Stomach (tissue), 4 donors: ENCODE data around the gene PHF21B.

Source experiments
- CTCF ChIP-seq, 7 experiments: fragments of 450-650 bp in 4 of 7; fragments of 200-600 bp in 3 of 7; sonication (generic) in 3 of 7; IDR thresholded peaks; one replicate each; pipeline ENCODE4 v1.5.1; 2016 to 2019; ENCODE audit warnings: antibody characterized with exemption in 7 of 7, control low read depth in 2 of 7, mild to moderate bottlenecking in 1 of 7
- POLR2A ChIP-seq, 4 donors: fragments of 450-650 bp; IDR thresholded peaks; one replicate each; pipeline ENCODE4 v1.6.1; 2016; ENCODE audit warnings: antibody characterized with exemption in 4 of 4, control low read depth in 2 of 4, mild to moderate bottlenecking in 1 of 4, moderate library complexity in 1 of 4
- POLR2AphosphoS5 ChIP-seq, 3 donors: sonication (generic); formaldehyde crosslinking; IDR thresholded peaks; one replicate each; pipeline ENCODE4 v1.6.1; 2016; ENCODE audit warnings: antibody characterized with exemption in 3 of 3

DNA sequence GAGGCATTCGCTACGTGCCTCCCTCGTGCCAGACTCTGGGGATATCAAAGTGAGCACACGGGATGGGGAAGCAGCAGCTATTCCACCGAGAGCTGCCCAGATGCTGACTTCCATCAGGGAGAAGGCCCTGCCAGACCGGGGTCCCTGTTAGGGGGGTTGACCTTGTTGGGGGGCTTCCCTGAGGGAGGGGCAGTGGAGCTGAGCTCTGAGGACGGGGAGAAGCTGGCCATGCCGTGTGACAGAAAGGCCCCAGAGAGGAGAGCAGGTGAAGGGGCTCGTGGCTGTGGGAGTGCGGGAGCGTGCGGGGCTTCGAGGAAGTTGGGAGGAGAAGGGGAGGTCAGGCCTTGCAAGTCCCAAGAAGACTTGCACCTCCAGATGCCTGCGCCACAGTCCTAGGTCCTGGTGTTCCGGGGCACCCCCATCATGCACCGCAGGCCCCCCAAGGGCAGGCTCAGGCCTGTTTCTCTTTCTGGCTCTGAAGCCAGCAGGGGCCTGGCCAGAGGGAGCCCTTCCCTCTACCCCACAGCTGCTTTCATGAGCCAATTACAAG lies 163.0 kb downstream of the PHF21B start:
- TF ChIP-seq CTCF (IDR thresholded peaks at IDR 0.05) (no peak), POLR2AphosphoS5 (IDR thresholded peaks at IDR 0.05) (no peak), POLR2A (IDR thresholded peaks at IDR 0.05) (no peak)
